Neural progenitor cell (in vitro differentiated cells): ENCODE measurements around the gene STK24.

ENCODE experiments used
- EZH2 ChIP-seq: fragments of 200-600 bp; sonication (generic); IDR thresholded peaks from 2 replicates; pipeline ENCODE4 v1.6.1; 2017; ENCODE audit warnings: antibody characterized with exemption, mild to moderate bottlenecking, moderate library complexity
- EZH2phosphoT487 ChIP-seq: fragments of 200-600 bp; sonication (generic); IDR thresholded peaks from 2 replicates; pipeline ENCODE4 v1.6.1; 2017; ENCODE audit warnings: antibody characterized with exemption
- TF ChIP-seq, protein P1 (sequence below): fragments of 200-600 bp; sonication (generic); IDR thresholded peaks from 2 replicates; pipeline ENCODE4 v1.5.1; 2017; ENCODE audit warnings: antibody characterized with exemption, mild to moderate bottlenecking

- TF ChIP-seq, protein P1, sequence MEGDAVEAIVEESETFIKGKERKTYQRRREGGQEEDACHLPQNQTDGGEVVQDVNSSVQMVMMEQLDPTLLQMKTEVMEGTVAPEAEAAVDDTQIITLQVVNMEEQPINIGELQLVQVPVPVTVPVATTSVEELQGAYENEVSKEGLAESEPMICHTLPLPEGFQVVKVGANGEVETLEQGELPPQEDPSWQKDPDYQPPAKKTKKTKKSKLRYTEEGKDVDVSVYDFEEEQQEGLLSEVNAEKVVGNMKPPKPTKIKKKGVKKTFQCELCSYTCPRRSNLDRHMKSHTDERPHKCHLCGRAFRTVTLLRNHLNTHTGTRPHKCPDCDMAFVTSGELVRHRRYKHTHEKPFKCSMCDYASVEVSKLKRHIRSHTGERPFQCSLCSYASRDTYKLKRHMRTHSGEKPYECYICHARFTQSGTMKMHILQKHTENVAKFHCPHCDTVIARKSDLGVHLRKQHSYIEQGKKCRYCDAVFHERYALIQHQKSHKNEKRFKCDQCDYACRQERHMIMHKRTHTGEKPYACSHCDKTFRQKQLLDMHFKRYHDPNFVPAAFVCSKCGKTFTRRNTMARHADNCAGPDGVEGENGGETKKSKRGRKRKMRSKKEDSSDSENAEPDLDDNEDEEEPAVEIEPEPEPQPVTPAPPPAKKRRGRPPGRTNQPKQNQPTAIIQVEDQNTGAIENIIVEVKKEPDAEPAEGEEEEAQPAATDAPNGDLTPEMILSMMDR, result no peak
- no peak for TF ChIP-seq EZH2
- no peak for TF ChIP-seq EZH2phosphoT487
Observed at GRCh38 chr13:98434060-98434459, 142.8 kb downstream of the STK24 start.
